Hippocampal formation (tissue), 2 donors: Measurements from ENCODE around the gene TMUB1.

Experiments
- DNase-seq, 2 donors: peaks; one replicate each; lab custom pipeline; 2025; lab: John Stamatoyannopoulos, UW

Gene TMUB1

GRCh38 chr7:151068069-151068773 is 15.1 kb downstream of the TMUB1 start:
- DNase-seq: no peak

DNA sequence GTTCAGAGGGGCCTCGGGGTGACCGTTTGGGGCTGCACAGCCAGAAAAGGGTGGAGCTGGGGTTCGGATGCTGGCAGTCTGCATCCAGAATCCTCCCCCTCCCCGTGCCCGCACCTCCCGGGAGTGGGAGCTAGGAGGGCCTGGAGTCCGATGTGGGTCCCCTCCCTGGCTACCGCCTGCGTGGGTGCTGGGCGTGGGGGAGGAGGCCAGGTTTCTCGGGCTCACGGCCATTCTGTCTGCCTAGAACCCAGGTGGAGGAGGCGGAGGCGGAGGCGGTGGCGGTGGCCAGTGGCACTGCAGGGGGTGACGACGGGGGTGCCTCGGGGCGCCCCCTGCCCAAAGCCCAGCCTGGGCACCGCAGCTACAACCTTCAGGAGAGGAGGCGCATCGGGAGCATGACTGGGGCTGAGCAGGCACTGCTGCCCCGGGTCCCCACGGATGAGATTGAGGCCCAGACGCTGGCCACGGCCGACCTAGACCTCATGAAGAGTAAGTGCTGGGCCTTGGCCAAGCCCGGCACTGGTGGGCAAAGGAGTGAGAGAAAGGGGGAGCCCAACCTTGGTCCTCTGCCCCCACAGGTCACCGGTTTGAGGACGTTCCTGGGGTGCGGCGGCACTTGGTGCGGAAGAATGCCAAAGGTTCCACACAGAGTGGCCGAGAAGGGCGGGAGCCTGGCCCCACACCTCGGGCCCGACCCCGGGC is 16.9 kb downstream of the TMUB1 start:
- DNase-seq: no peak

DNA sequence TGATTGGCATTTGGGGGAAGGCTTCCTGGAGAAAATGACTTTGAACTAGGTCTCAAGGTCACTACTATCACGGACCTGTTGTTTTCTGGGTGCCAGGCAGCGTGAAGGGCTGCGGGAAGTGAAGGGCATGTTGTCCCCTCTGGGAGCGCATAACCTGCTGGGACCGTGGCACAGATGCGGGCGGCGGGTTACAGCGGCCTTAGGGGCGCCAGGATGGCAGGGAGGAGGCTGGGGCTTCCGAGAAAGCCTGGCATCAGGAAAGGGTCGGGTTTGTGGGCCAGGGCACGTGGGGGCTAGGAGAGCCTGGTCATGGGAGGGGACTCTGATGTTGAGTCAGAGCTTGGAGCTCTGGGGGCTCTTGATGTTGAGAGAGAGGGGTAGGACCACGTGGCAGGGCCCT is 17.8 kb downstream of the TMUB1 start:
- DNase-seq: no peak

DNA sequence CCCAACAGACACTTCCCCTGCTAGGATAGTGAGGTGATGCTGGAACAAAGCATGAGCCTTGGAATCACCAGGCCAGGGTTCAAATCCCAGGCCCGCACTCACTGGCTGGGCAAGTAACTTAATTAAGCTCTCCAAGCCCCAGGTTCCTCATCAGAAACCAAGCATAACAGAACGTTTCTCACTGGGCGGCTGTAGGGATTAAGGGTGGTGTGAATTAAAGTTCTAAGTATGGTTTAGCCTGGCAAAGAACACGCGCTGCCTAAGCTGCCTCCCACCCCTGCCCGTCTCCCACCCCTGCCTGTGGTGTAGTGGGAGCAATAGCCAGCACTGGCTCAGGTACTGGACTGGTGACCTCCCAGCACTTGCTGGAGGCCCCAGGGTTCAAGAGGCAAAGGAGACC is 18.3 kb downstream of the TMUB1 start:
- no peak for DNase-seq

DNA sequence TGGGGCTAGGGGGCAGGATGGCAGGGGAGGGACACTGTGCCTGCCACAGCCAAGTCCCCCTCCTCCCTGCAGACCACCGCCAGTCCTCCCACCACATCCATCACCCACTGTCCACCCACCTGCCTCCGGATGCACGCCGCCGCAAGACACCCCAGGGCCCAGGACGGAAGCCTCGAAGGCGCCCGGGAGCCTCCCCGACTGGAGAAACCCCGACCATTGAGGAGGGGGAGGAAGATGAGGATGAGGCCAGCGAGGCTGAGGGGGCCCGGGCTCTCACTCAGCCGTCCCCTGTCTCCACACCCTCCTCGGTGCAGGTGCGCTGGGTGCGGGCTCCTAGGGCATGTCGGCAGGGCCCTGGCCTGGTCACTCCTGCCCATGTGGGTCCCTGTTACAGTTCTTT is 18.8 kb downstream of the TMUB1 start:
- DNase-seq: no peak

GRCh38 chr7:151063212-151063561 is 20.1 kb downstream of the TMUB1 start:
- DNase-seq: no peak

DNA sequence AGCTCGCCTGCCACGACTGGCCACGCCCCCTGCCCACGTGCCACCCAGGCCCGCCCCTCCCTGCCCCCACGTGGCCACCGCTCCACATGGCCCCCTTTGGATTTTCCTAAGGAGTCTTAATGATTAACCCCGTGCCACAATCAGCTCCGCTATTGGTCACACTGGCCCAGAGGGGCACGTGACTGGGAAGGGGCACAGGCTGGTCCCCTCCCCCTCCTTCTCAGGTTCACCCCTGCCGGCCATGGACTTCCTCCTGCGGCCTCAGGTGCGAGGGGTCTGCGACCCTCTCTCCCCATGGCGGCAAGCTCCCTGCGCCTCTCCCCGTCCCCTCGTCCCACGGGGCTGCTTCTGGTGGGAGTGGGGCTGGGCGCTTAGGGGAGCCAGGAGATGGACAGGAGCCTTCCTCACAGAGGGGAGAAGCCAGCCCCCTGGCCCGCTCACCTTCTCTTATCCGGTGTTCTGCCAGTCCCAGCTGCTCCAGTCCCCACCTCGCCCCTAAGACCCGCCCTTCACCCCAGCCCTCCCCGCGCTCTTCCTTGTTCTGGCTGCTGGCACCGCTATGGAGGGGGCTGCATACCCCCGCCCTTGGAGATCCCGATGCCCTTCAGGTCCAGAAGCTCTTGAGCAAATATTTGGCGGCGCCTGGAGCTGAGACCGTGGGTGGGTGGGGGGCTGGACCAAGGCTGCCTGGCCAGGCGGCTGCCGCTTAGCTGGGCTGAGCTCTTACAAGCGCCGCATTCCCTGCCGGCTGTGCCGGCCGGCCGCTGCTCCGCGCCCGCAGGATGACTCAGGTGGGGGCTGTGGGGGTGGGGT is 20.7 kb downstream of the TMUB1 start:
- DNase-seq: no peak

DNA sequence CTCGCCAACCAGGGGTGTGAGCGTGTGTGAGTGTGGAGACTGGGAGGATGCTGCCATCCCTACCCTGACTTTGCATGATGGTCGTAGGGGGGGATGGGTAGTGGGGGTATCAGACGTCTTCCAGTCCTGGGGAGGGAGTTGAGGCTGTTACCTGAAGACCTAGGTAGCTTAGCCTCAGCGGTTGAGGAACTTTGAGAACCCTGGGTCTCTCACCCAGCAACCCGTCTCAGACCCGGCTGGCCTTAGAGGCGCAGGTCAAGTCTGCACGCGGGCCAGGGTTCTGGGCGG is 21.2 kb downstream of the TMUB1 start:
- DNase-seq: no peak

DNA sequence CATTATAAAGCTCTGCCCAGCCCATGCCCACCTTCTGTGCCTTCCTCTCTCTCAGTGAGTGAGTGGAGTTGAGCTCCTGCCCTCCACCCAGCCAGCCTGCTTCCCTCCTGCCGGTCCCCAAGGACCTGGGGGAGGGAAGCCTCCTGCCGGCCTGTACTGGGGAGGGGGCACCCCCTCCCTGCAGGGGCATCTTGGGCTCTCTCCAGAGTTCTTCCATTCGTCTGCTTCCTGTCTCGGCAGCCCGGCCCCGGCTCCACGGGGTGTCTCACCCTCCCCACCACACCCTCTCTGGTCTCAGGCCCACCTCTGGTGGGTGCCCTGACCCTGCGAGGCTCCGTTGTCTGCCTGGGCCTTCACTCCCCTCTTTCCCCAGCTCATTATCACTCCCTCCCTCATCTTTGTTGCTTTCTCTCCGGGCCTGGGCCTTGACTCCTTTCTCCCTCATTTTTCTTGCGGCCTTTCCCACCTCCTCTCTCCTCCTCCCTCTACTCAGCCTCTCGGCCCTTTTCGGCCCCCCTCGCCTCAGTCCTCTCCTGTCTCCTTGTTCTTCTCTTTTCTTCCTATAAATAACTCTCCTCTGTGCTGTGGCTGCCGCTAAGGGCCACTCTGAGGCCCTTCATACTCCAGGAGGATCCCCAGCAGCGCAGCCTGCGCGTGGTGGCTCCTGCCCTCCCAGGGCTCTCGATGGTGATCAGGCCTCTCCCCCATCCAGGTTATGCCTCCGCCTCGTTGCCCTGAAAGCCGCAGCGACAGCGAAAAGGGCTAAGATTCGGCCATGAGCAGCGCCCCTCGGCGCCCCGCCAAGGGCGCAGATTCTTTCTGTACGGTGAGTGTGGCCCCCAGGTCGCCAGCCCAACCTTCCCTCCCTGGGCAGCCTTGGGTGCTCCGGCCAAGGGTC is 21.8 kb downstream of the TMUB1 start:
- no peak for DNase-seq

- peak in 1 of 2 donors; percentile 56 for DNase-seq
Observed at GRCh38 chr7:151060416-151061212, 22.7 kb downstream of the TMUB1 start.

- DNase-seq: no peak
Observed at GRCh38 chr7:151060113-151060415, 23.2 kb downstream of the TMUB1 start.

DNA sequence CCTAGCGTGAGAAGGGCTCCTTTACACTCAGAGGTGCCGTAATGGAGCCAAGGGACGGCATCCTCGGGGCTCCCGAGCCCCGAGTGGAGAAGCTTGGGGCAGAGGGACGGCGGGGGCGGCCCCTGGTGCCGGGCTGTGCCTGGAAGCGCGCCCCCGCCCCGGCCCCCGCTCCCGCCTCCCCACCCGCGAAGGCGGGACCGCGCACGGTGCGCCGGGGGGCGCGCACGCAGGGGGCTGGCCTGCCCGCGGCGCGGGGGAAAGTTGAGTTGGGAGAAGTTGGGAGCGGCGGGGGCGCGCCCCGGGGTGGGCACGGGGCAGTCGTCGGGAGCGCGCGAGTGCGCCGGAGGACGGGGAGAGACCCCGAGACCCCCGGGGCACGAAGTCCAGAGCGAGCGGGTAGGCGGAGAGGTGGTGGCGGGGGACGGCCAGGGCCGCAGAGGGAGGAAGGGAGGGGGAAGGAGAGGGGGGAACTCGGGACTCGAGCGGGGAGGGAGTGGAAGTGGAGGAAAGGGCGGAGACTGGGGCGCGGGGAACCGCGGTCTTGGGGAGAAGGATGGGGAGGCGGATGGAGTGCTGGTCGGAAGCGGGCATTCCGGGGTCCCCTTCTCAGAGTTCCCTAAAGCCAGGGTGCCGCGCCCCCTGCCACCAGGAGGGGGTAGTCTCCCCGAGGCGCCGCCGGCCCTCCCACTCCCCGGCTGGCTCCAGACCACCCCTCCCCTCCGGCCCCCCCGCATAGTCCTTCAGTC is 23.8 kb downstream of the TMUB1 start, which contains the start of gene SLC4A2:
TSS of gene SLC4A2 (plus strand) at position 223 of the 746 bp plus-strand sequence. CDS start 2,399 bp downstream, outside the sequence.
- peak; percentile 84 to 86 for DNase-seq

GRCh38 chr7:151058781-151059366 is 24.4 kb downstream of the TMUB1 start:
- peak in 1 of 2 donors; percentile 26 for DNase-seq

GRCh38 chr7:151057989-151058780 is 25.1 kb downstream of the TMUB1 start:
- peak; percentile 99 for DNase-seq

DNA sequence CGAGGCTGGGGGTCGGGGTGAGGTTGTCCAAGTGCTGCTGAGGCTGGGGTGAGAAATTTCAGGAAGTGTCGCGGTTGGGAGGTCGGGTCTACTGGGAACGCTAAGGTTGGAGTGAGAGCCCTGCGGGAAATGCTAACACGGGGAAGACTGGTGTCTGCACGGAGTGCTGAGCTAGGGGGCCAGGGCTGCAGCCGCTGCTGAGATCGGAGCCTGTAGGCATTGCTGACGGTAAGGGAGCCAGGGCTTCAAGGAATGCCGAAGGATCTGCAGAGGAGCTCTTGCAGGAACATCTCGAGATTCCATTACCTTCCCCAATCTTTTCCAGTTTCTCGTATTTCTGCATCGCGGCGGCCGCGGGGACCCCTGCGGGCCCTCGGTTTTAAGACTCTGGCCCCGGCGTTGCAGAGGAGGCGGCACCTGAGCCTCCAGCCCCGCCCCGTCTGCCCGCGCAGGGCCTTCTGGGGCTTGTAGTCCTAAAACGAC is 25.7 kb downstream of the TMUB1 start, which contains the start of gene CDK5:
TSS of gene CDK5 (minus strand) at position 392 of the 483 bp plus-strand sequence. CDS start at position 343, 49 bp downstream.
- no peak for DNase-seq

DNA sequence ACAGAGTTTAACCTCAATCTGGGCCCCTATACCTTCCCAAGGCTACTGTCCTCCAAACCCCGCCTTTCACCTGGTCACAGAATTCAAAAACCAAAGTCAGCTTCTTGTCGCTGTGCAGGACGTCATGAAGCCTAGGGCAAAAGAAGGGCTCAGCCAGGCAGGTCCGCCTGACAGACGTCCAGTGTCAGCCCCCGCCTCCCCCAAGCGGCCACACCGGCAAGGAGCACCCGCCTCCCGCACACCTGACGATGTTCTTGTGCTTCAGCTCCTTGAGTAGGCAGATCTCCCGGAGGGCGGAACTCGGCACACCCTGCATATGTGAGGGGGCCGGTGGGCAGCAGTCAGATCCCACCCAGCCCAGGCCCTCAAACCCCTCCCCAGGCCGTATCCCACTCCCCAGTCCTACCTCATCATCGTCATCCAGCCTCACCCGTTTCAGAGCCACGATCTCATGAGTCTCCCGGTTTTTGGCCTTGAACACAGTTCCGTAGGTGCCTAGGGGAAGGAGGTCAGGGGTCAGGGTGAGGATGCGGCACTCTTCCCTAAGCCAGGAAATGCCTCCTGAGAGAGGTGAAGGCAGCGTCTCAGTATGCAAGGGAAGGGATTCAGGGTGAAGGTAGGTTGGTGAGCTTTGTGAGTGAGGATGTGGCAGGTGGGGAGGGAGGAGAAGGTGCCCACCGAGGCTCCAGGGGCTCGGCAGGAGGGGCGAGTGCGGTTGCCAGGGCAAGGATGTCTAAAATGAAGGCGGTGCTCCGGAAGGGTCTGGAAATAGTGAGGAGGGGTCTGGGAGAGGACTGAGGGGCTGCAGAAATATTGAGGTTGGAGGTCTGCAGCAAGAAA is 26.4 kb downstream of the TMUB1 start:
- DNase-seq: no peak

GRCh38 chr7:151056283-151056665 is 27.0 kb downstream of the TMUB1 start:
- DNase-seq: no peak

DNA sequence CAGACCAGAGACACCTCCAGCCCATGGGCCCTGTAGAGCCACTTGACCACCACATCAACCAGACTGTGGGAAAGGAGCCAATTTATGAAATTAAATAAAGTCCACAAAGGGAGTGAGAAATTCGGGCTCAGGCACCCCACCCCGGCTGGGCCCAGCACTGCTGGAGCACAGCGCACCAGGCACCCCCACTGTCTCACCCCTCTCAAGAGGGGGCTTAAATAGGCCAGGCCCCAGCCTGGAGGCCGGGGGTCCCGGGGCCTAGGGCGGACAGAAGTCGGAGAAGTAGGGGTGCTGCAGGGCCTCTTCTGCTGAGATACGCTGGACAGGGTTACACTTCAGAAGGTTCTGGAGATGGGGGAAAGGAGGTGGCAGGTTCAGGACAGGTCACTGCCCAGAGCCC is 29.5 kb downstream of the TMUB1 start:
- DNase-seq: no peak
